Neural crest cell (in vitro differentiated cells): ENCODE measurements around the gene EIF4B. TPM values are rescaled to one million over a fixed set of nuclear protein-coding genes. Genes with fewer than 3 reads are reported as not detected.

Experiments
- DNase-seq: peaks from one replicate; pipeline ENCODE4 v3.0.0; 2021; ENCODE audit warnings: low read depth, mixed read lengths, low spot score
- H3K27ac Mint-ChIP-seq: one replicate; pipeline ENCODE4 v1.8.0; 2021; ENCODE audit warnings: mild to moderate bottlenecking, mixed read lengths; ENCODE audit not compliant: unreplicated experiment
- H3K27me3 Mint-ChIP-seq: 2 replicates; pipeline ENCODE4 v1.8.0; 2021; ENCODE audit warnings: low read depth, mild to moderate bottlenecking, mixed read lengths
- H3K36me3 Mint-ChIP-seq: 2 replicates; pipeline ENCODE4 v1.8.0; 2021; ENCODE audit warnings: low read depth, mild to moderate bottlenecking, mixed read lengths
- H3K4me1 Mint-ChIP-seq: 2 replicates; pipeline ENCODE4 v1.8.0; 2021; ENCODE audit warnings: mixed read lengths
- H3K4me3 Mint-ChIP-seq: one replicate; pipeline ENCODE4 v1.8.0; 2021; ENCODE audit warnings: mild to moderate bottlenecking, mixed read lengths
- H3K9me3 Mint-ChIP-seq: 2 replicates; pipeline ENCODE4 v1.8.0; 2021; ENCODE audit warnings: mixed read lengths
- total RNA-seq: library from RNA; stranded (reverse); gene quantifications from 2 replicates; pipeline ENCODE4 v1.2.1, GENCODE V29; 2021
- TF ChIP-seq, protein P1 (sequence below): fragments of 200-600 bp; sonication (generic); conservative IDR thresholded peaks from 2 replicates; pipeline ENCODE4 v1.5.0; 2021; ENCODE audit warnings: antibody characterized with exemption, mild to moderate bottlenecking

The EIF4B gene
- total RNA-seq, 1 donor from 2014 or later: 514 TPM

- peaks cover 2% of the 10 kb centered on the region for H3K27me3 Mint-ChIP-seq
- peak overlapping the region; percentile 88 for H3K4me3 Mint-ChIP-seq
- no peak overlapping the region for H3K27ac Mint-ChIP-seq
- H3K9me3 Mint-ChIP-seq: no peaks in the 10 kb centered on the region
- TF ChIP-seq, protein P1, sequence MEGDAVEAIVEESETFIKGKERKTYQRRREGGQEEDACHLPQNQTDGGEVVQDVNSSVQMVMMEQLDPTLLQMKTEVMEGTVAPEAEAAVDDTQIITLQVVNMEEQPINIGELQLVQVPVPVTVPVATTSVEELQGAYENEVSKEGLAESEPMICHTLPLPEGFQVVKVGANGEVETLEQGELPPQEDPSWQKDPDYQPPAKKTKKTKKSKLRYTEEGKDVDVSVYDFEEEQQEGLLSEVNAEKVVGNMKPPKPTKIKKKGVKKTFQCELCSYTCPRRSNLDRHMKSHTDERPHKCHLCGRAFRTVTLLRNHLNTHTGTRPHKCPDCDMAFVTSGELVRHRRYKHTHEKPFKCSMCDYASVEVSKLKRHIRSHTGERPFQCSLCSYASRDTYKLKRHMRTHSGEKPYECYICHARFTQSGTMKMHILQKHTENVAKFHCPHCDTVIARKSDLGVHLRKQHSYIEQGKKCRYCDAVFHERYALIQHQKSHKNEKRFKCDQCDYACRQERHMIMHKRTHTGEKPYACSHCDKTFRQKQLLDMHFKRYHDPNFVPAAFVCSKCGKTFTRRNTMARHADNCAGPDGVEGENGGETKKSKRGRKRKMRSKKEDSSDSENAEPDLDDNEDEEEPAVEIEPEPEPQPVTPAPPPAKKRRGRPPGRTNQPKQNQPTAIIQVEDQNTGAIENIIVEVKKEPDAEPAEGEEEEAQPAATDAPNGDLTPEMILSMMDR: no peak
- DNase-seq: no peak
- no peaks in the 10 kb centered on the region for H3K36me3 Mint-ChIP-seq
- H3K4me1 Mint-ChIP-seq: peaks cover 56% of the 10 kb centered on the region
Measured at GRCh38 chr12:53052419-53053217, 46.4 kb downstream of the EIF4B start.

GRCh38 chr12:53053218-53054111 is 47.2 kb downstream of the EIF4B start:
- peak overlapping the region; percentile 99 for H3K27ac Mint-ChIP-seq
- no peak for DNase-seq
- peak overlapping the region; percentile 97 for H3K4me3 Mint-ChIP-seq
- TF ChIP-seq, protein P1: peak; percentile 81
- H3K36me3 Mint-ChIP-seq: no peaks in the 10 kb centered on the region
- H3K9me3 Mint-ChIP-seq: no peaks in the 10 kb centered on the region
- H3K27me3 Mint-ChIP-seq: peaks cover 2% of the 10 kb centered on the region
- H3K4me1 Mint-ChIP-seq: peaks cover 52% of the 10 kb centered on the region

DNA sequence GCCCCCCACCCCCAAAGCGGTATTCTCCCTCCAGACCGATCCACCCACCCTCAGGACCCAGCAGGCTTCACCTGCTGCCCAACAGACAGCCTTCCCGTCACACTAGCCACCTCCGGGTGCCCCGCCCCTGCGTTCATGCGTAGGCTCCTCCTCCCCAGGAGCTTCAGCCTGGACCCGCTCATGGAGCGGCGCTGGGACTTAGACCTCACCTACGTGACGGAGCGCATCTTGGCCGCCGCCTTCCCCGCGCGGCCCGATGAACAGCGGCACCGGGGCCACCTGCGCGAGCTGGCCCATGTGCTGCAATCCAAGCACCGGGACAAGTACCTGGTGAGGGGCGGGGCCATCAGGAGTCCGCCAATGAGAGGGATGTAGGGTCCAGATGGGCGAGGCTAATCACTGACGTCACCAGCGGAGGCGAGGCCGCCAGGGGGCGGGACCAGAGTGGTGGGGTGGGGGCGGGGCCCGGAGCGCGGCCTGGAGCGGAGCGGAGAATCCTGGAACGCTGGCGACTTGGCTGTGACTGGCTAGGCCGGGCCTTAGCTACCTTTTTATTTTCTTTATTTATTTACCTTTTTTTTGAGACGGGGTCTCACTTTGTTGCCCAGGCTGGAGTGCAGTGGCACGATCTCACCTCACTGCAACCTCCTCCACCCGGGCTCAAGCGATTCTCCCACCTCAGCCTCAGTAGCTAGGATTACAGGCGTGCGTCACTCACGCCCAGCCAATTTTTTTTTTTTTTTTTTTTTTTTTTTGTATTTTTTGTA is 48.0 kb downstream of the EIF4B start:
- peaks cover 2% of the 10 kb centered on the region for H3K27me3 Mint-ChIP-seq
- peak overlapping the region; percentile 99 for H3K27ac Mint-ChIP-seq
- H3K9me3 Mint-ChIP-seq: no peaks in the 10 kb centered on the region
- peak overlapping the region; percentile 97 for H3K4me3 Mint-ChIP-seq
- TF ChIP-seq, protein P1: no peak
- H3K4me1 Mint-ChIP-seq: peaks cover 43% of the 10 kb centered on the region
- DNase-seq: peak; percentile 89
- no peaks in the 10 kb centered on the region for H3K36me3 Mint-ChIP-seq

DNA sequence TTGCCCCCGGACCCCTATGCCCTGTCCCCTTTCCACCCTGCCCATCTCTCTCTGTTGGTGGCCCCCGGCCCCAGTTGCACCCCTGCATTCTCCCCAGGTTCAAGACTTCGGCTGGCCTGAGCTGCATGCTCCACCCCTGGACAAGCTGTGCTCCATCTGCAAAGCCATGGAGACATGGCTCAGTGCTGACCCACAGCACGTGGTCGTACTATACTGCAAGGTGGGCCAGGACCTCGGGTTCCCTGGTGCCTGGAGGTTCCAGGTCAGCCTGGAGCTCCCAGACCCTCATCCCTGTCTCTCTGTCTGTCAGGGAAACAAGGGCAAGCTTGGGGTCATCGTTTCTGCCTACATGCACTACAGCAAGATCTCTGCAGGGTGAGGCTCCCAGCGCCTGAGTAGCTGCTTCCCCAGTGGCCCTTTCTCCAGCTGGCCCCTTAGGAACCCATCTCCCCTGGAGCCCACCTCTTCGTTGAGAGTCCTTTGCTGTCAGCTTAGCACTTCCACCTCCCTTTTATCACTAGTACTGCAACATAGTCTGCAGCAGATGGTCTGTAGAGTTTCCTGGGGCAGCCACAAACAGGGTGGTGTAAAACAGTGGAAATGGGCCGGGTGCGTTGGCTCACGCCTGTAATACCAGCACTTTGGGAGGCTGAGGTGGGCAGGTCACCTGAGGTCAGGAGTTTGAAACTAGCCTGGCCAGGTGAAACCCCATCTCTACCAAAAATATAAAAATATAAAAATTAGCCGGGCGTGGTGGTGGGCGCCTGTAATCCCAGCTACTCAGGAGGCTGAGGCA is 49.4 kb downstream of the EIF4B start:
- Mint-ChIP-seq H3K4me1 (peaks cover 34% of the 10 kb centered on the region), H3K27me3 (peaks cover 2% of the 10 kb centered on the region), H3K9me3 (no peaks in the 10 kb centered on the region), H3K27ac (no peak overlapping the region), H3K4me3 (peak overlapping the region; percentile 77), H3K36me3 (no peaks in the 10 kb centered on the region)
- TF ChIP-seq, protein P1: no peak
- no peak for DNase-seq
